ENCODE measurements around the gene NELFE.

Gene NELFE

DNA sequence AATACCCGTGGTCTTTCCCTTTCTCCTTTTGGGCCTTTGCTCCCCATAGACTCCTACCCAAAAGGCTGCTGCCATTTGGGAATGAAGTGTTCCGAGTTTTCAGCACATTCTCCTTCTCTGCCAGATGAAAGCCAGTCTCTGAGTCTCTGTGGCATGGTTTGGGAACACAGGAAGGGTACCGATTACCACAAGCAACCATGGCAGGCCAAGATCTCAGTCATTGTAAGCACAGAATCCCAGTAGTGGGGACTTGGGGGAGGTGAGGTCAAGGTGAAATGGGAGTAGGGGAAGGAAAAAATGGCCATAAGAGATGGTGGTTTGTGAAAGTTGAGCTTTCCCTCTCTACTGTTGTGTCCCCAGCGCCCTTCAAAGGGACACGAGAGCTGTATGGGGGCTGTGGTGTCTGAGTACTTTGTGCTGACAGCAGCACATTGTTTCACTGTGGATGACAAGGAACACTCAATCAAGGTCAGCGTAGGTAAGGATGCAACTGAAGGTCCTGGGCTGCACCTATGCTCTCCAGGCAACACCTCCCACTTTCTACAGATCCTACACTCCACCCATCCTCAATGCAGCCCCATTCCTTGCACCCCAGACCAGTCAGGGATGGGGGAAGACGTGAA, 8.7 kb downstream of the NELFE start:
- intact Hi-C loops (cut with micrococcal nuclease): no loop called here
- peaks cover 97% of the 10 kb centered on the region for H3K36me3 Mint-ChIP-seq (ENCODE audit: low read depth)
- H3K4me3 Mint-ChIP-seq: no peak overlapping the region
- H3K9me3 Mint-ChIP-seq: no peaks in the 10 kb centered on the region
- H3K4me1 Mint-ChIP-seq (ENCODE audit: low read depth): peaks cover 69% of the 10 kb centered on the region
- peaks cover 10% of the 10 kb centered on the region for H3K27me3 Mint-ChIP-seq
- no peak overlapping the region for H3K27ac Mint-ChIP-seq

DNA sequence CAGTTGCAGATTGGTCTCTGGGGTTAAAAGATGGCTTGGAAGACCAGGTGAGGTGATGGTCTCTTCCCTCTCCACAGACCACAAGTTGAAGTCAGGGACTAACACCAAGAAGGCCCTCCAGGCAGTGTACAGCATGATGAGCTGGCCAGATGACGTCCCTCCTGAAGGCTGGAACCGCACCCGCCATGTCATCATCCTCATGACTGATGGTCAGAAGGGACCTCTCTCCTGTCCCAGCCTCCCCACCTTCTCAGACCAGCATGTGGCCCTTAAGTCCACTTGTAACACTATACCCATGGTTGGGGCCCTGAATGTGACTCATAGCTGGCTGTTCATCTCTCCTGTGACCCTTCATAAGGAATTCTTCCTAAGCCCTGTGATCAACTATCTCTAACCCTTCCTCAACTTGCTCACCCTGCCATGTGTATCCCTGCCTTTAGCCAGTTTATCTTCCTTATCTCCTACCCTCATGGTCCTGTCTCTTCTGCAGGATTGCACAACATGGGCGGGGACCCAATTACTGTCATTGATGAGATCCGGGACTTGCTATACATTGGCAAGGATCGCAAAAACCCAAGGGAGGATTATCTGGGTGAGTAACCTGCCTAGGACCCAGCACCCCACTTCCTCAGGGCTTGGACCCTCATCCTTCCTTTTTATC, 9.9 kb downstream of the NELFE start:
- no peaks in the 10 kb centered on the region for H3K9me3 Mint-ChIP-seq
- peak overlapping the region; percentile 8 for H3K27ac Mint-ChIP-seq
- H3K4me3 Mint-ChIP-seq: no peak overlapping the region
- peaks cover 69% of the 10 kb centered on the region for H3K4me1 Mint-ChIP-seq (ENCODE audit: low read depth)
- peaks cover 16% of the 10 kb centered on the region for H3K27me3 Mint-ChIP-seq
- H3K36me3 Mint-ChIP-seq (ENCODE audit: low read depth): peaks cover 97% of the 10 kb centered on the region
- intact Hi-C loops (cut with micrococcal nuclease): no loop called here

- Mint-ChIP-seq H3K27ac (no peak overlapping the region), H3K27me3 (peaks cover 18% of the 10 kb centered on the region), H3K4me3 (no peak overlapping the region), H3K4me1 (ENCODE audit: low read depth) (peaks cover 69% of the 10 kb centered on the region), H3K9me3 (no peaks in the 10 kb centered on the region), H3K36me3 (ENCODE audit: low read depth) (peaks cover 97% of the 10 kb centered on the region)
- intact Hi-C loops (cut with micrococcal nuclease): no loop called here
Measured at GRCh38 chr6:31948306-31948705, 10.5 kb downstream of the NELFE start.

DNA sequence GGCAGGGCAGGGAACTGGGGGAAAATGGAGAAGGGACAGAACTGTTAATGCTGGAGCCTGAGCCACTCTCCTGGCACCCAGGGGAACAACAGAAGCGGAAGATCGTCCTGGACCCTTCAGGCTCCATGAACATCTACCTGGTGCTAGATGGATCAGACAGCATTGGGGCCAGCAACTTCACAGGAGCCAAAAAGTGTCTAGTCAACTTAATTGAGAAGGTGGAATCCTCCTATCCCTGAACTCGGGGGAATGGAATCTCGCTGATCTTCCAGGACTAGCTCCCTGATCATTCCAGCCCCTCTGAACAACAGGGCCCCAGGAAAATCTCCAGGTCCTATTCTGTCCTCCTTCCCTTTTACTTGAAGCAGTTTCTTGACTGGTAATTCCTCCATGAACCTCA, 10.9 kb downstream of the NELFE start:
- Mint-ChIP-seq H3K9me3 (no peaks in the 10 kb centered on the region), H3K4me1 (ENCODE audit: low read depth) (peaks cover 67% of the 10 kb centered on the region)

GRCh38 chr6:31947070-31947675, 11.6 kb downstream of the NELFE start:
- no peak overlapping the region for H3K27ac Mint-ChIP-seq
- peaks cover 69% of the 10 kb centered on the region for H3K4me1 Mint-ChIP-seq (ENCODE audit: low read depth)
- peaks cover 98% of the 10 kb centered on the region for H3K36me3 Mint-ChIP-seq (ENCODE audit: low read depth)
- H3K27me3 Mint-ChIP-seq: peaks cover 28% of the 10 kb centered on the region
- intact Hi-C loops (cut with micrococcal nuclease): no loop called here
- H3K4me3 Mint-ChIP-seq: no peak overlapping the region
- H3K9me3 Mint-ChIP-seq: no peaks in the 10 kb centered on the region

More for the DNA sequence above, 10.9 kb downstream of the NELFE start:
- H3K27ac Mint-ChIP-seq: no peak overlapping the region
- H3K36me3 Mint-ChIP-seq (ENCODE audit: low read depth): peaks cover 97% of the 10 kb centered on the region
- H3K4me3 Mint-ChIP-seq: no peak overlapping the region
- intact Hi-C loops (cut with micrococcal nuclease): no loop called here
- H3K27me3 Mint-ChIP-seq: peaks cover 21% of the 10 kb centered on the region

DNA sequence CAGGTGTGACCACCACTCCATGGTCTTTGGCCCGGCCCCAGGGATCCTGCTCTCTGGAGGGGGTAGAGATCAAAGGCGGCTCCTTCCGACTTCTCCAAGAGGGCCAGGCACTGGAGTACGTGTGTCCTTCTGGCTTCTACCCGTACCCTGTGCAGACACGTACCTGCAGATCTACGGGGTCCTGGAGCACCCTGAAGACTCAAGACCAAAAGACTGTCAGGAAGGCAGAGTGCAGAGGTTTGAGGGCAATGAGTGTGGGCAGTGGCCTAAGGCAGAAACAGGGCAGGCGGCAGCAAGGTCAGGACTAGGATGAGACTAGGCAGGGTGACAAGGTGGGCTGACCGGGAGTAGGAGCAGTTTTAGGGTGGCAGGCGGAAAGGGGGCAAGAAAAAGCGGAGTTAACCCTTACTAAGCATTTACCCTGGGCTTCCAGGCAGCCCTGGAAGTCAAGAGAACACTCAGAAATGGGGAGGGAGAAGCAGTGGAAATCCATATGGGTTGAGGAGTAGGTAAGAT, 12.3 kb downstream of the NELFE start:
- Mint-ChIP-seq H3K4me3 (no peak overlapping the region), H3K27ac (peak overlapping the region; percentile 78), H3K36me3 (ENCODE audit: low read depth) (peaks cover 99% of the 10 kb centered on the region), H3K27me3 (peaks cover 32% of the 10 kb centered on the region), H3K9me3 (no peaks in the 10 kb centered on the region), H3K4me1 (ENCODE audit: low read depth) (peaks cover 69% of the 10 kb centered on the region)
- intact Hi-C loops (cut with micrococcal nuclease): no loop called here

GRCh38 chr6:31945507-31946369, 13.0 kb downstream of the NELFE start, which contains the start of gene CFB:
CFB (plus strand) TSS chr6:31946095; CDS start chr6:31946222, 127 bp downstream.
- Mint-ChIP-seq H3K4me3 (peak within 1 kb of the TSS; percentile 52), H3K27ac (peak within 1 kb of the TSS; percentile 78), H3K9me3 (no peaks in the 10 kb centered on the region), H3K4me1 (ENCODE audit: low read depth) (peaks cover 71% of the 10 kb centered on the region), H3K27me3 (peaks cover 34% of the 10 kb centered on the region), H3K36me3 (ENCODE audit: low read depth) (peaks cover 99% of the 10 kb centered on the region)
- intact Hi-C loops (cut with micrococcal nuclease): no loop called here

- Mint-ChIP-seq H3K27ac (peak overlapping the region; percentile 78), H3K27me3 (peaks cover 36% of the 10 kb centered on the region), H3K4me1 (ENCODE audit: low read depth) (peaks cover 76% of the 10 kb centered on the region), H3K9me3 (no peaks in the 10 kb centered on the region), H3K4me3 (peak overlapping the region; percentile 52), H3K36me3 (ENCODE audit: low read depth) (peaks cover 99% of the 10 kb centered on the region)
- intact Hi-C loops (cut with micrococcal nuclease): no loop called here
Measured at GRCh38 chr6:31945154-31945506, 13.6 kb downstream of the NELFE start.

DNA sequence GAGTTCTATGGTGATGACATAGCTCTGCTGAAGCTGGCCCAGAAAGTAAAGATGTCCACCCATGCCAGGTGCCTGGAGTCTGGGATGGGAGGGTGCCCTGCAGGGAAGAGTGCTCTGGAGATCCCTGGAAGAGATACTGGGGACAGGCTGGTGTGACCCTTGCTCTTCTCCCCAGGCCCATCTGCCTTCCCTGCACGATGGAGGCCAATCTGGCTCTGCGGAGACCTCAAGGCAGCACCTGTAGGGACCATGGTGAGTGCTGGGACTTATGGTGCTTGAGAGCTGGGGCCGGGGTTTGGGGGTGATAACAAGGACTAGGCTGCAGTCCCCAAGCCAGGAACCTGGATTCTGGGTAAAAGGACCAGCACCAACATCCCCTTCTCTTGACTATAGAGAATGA, 15.0 kb downstream of the NELFE start:
- H3K27ac Mint-ChIP-seq: no peak overlapping the region
- no peaks in the 10 kb centered on the region for H3K9me3 Mint-ChIP-seq
- intact Hi-C loops (cut with micrococcal nuclease): no loop called here
- no peak overlapping the region for H3K4me3 Mint-ChIP-seq
- peaks cover 68% of the 10 kb centered on the region for H3K4me1 Mint-ChIP-seq (ENCODE audit: low read depth)
- H3K36me3 Mint-ChIP-seq (ENCODE audit: low read depth): peaks cover 98% of the 10 kb centered on the region
- H3K27me3 Mint-ChIP-seq: peaks cover 36% of the 10 kb centered on the region

DNA sequence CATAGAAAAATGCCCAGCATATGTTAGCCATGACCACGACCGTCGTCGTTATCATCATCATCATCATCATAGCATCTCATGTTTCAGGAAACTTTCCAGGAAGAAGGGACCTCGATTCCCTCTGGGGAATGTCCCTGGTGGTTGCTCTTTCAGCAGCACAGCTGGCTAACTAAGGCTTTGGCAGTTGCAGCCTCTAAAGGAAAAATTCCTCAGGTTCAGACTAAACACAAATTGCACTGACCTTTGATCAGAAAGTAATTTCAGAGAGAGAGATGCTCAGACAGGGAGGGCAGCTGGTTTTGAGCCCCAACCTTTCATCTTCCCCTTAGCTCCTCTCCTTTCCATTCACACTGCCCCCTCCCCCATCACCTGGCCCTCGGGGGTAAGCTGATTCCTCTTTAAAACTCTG, 18.5 kb downstream of the NELFE start:
- H3K27me3 Mint-ChIP-seq: peaks cover 28% of the 10 kb centered on the region
- intact Hi-C loops (cut with micrococcal nuclease): no loop called here
- no peak overlapping the region for H3K4me3 Mint-ChIP-seq
- H3K4me1 Mint-ChIP-seq (ENCODE audit: low read depth): peaks cover 36% of the 10 kb centered on the region
- H3K36me3 Mint-ChIP-seq (ENCODE audit: low read depth): peaks cover 94% of the 10 kb centered on the region
- no peaks in the 10 kb centered on the region for H3K9me3 Mint-ChIP-seq
- no peak overlapping the region for H3K27ac Mint-ChIP-seq

DNA sequence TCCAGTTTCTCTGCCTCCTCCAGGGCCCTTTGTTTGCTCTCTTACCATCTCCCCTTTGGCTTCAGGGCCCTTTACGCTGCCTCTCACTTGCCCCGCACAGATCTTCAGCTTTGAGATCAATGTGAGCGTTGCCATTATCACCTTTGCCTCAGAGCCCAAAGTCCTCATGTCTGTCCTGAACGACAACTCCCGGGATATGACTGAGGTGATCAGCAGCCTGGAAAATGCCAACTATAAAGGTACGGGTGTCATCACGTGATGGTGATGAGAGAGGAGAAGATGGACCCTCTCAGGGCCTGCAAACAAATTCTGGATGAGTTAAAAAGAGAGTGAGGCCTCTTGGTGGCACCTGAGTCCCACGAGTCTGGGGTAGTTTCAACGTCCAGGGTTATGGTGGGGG, 22.9 kb downstream of the NELFE start:
- intact Hi-C loops (cut with micrococcal nuclease): no loop called here
- Mint-ChIP-seq H3K27me3 (peaks cover 16% of the 10 kb centered on the region), H3K4me1 (ENCODE audit: low read depth) (peaks cover 31% of the 10 kb centered on the region), H3K36me3 (ENCODE audit: low read depth) (peaks cover 87% of the 10 kb centered on the region), H3K4me3 (no peak overlapping the region), H3K27ac (no peak overlapping the region), H3K9me3 (no peaks in the 10 kb centered on the region)

GRCh38 chr6:31935021-31935420, 23.8 kb downstream of the NELFE start:
- no peak overlapping the region for H3K4me3 Mint-ChIP-seq
- no peaks in the 10 kb centered on the region for H3K9me3 Mint-ChIP-seq
- peaks cover 32% of the 10 kb centered on the region for H3K4me1 Mint-ChIP-seq (ENCODE audit: low read depth)
- intact Hi-C loops (cut with micrococcal nuclease): no loop called here
- H3K27me3 Mint-ChIP-seq: peaks cover 13% of the 10 kb centered on the region
- H3K36me3 Mint-ChIP-seq (ENCODE audit: low read depth): peaks cover 86% of the 10 kb centered on the region
- no peak overlapping the region for H3K27ac Mint-ChIP-seq

DNA sequence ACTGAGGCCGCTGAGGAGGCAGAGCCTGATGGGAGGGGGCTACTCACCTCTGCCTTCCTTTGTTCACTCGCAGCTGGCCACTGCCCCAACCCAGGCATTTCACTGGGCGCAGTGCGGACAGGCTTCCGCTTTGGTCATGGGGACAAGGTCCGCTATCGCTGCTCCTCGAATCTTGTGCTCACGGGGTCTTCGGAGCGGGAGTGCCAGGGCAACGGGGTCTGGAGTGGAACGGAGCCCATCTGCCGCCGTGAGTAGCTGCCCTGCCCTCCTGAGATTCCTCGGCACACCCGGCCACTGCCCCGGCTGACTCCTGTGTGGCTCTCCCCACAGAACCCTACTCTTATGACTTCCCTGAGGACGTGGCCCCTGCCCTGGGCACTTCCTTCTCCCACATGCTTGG, 25.2 kb downstream of the NELFE start:
- no peak overlapping the region for H3K4me3 Mint-ChIP-seq

More for the DNA sequence above, 25.2 kb downstream of the NELFE start:
- Mint-ChIP-seq H3K9me3 (no peaks in the 10 kb centered on the region), H3K36me3 (ENCODE audit: low read depth) (peaks cover 72% of the 10 kb centered on the region), H3K27me3 (peaks cover 13% of the 10 kb centered on the region), H3K27ac (peak overlapping the region; percentile 4), H3K4me1 (ENCODE audit: low read depth) (peaks cover 38% of the 10 kb centered on the region)
- intact Hi-C loops (cut with micrococcal nuclease): no loop called here
